GM12874 (cell line): ENCODE measurements around the gene P2RX4.

Experiments
- TF ChIP-seq, protein P1 (sequence below): IDR thresholded peaks from 2 replicates; pipeline ENCODE4 v1.5.1; 2011; ENCODE audit warnings: low read depth, mild to moderate bottlenecking, control low read depth, low read length, moderate library complexity; ENCODE audit not compliant: insufficient read depth

Gene P2RX4

DNA sequence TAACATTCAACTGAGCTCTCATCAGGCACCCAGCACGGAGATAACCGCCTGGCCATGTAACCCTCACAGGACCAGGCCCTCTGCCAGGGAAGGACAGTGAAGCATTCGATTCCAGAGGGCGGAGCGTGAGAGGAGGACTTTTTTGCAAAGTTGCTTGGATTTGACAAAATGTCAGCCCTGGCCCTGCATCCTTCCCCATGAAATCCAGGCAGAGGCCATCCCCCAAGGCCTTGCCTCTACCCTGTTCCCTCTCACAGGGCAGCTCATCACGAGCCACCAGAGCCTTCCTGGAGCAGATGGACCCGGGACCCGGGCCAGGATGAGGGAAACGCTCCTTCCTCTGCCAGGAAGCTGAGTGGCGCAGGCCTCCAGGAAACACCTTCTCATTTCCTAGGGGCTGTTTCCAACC is 69.6 kb downstream of the P2RX4 start:
- TF ChIP-seq, protein P1, sequence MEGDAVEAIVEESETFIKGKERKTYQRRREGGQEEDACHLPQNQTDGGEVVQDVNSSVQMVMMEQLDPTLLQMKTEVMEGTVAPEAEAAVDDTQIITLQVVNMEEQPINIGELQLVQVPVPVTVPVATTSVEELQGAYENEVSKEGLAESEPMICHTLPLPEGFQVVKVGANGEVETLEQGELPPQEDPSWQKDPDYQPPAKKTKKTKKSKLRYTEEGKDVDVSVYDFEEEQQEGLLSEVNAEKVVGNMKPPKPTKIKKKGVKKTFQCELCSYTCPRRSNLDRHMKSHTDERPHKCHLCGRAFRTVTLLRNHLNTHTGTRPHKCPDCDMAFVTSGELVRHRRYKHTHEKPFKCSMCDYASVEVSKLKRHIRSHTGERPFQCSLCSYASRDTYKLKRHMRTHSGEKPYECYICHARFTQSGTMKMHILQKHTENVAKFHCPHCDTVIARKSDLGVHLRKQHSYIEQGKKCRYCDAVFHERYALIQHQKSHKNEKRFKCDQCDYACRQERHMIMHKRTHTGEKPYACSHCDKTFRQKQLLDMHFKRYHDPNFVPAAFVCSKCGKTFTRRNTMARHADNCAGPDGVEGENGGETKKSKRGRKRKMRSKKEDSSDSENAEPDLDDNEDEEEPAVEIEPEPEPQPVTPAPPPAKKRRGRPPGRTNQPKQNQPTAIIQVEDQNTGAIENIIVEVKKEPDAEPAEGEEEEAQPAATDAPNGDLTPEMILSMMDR: no peak

DNA sequence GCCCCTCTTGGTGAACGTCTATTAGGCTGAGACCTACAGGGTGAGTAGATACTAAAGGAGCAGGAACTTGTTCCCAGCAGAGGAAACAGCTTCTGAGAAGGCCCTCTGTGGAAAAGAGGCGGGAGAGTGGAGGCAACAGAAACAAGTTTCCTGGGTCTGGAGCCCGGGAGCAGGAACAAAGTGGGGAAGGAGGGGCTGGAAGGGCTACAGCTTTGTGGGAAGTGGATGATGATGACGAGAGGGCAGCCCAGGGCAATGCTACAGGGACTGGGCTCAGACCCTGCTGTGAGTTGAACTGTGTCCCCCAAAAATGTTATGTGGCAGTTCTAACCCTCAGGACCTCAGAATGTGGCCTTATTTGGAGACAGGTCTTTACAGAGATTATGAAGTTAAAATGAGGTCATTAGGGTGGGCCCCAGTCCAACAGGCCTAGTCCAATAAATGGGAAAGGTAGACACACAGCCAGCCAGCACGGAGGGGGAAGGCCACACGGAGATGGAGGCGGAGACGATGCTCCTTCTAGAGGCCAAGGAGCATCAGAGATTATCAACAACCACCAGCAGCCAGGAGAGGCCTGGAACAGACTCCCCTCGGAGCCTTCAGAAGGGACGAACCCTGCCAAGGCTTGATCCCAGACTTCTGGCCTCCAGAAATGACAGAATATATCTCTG is 72.3 kb downstream of the P2RX4 start:
- TF ChIP-seq, protein P1: no peak

DNA sequence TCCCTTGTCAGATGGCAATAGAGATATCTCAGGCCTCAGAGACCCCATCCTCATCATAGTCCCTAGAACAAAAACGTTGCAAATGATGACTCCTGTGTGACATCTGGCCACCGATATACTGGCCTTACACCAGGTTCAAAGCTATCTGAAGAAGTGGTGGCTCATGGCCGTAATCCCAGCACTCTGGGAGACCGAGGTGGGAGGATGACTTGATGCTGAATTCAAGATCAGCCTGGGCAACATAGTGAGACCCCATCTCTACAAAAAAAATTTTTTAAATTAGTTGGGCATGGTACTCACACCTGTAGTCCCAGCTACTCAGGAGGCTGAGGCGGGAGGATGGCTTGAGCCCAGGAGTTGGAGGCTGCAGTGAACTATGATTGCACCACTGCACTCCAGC is 73.5 kb downstream of the P2RX4 start:
- TF ChIP-seq, protein P1: no peak
